ENCODE results near the gene BPIFB1. TPM values are rescaled to one million over a fixed set of nuclear protein-coding genes. Genes with fewer than 3 reads are reported as not detected.

BPIFB1 gene
- total RNA-seq, 1 donor from 2014 or later: not detected

- peaks cover 5% of the 10 kb centered on the region for H3K27me3 Mint-ChIP-seq (ENCODE audit: unreplicated experiment)
- DNase-seq: no peak
- peaks cover 3% of the 10 kb centered on the region for H3K4me1 Mint-ChIP-seq (ENCODE audit: low read depth, unreplicated experiment)
- no peaks in the 10 kb centered on the region for H3K36me3 Mint-ChIP-seq (ENCODE audit: unreplicated experiment)
- no peak overlapping the region for H3K4me3 Mint-ChIP-seq (ENCODE audit: unreplicated experiment)
- no peak overlapping the region for H3K27ac Mint-ChIP-seq (ENCODE audit: unreplicated experiment)
- H3K9me3 Mint-ChIP-seq (ENCODE audit: unreplicated experiment): peaks cover 1% of the 10 kb centered on the region
- no peak for TF ChIP-seq CTCF (IDR thresholded peaks at IDR 0.05; ENCODE audit: partially characterized antibody, unreplicated experiment)
These were observed 40.2 kb downstream of the BPIFB1 start for GRCh38 chr20:33323236-33323635.

- Mint-ChIP-seq H3K9me3 (ENCODE audit: unreplicated experiment) (peaks cover 1% of the 10 kb centered on the region), H3K27ac (ENCODE audit: unreplicated experiment) (no peak overlapping the region), H3K4me3 (ENCODE audit: unreplicated experiment) (no peak overlapping the region), H3K36me3 (ENCODE audit: unreplicated experiment) (no peaks in the 10 kb centered on the region), H3K27me3 (ENCODE audit: unreplicated experiment) (peaks cover 5% of the 10 kb centered on the region), H3K4me1 (ENCODE audit: low read depth, unreplicated experiment) (no peaks in the 10 kb centered on the region)
- TF ChIP-seq CTCF (IDR thresholded peaks at IDR 0.05; ENCODE audit: partially characterized antibody, unreplicated experiment): no peak
- no peak for DNase-seq
These were observed 42.3 kb downstream of the BPIFB1 start for GRCh38 chr20:33325350-33325749.

GRCh38 chr20:33328157-33329137, 45.4 kb downstream of the BPIFB1 start:
- no peaks in the 10 kb centered on the region for H3K9me3 Mint-ChIP-seq (ENCODE audit: unreplicated experiment)
- TF ChIP-seq CTCF (IDR thresholded peaks at IDR 0.05; ENCODE audit: partially characterized antibody, unreplicated experiment): no peak
- DNase-seq: no peak
- H3K36me3 Mint-ChIP-seq (ENCODE audit: unreplicated experiment): no peaks in the 10 kb centered on the region
- H3K4me1 Mint-ChIP-seq (ENCODE audit: low read depth, unreplicated experiment): no peaks in the 10 kb centered on the region
- H3K4me3 Mint-ChIP-seq (ENCODE audit: unreplicated experiment): no peak overlapping the region
- no peak overlapping the region for H3K27ac Mint-ChIP-seq (ENCODE audit: unreplicated experiment)
- H3K27me3 Mint-ChIP-seq (ENCODE audit: unreplicated experiment): peaks cover 5% of the 10 kb centered on the region

GRCh38 chr20:33332905-33333456, 50.0 kb downstream of the BPIFB1 start:
- Mint-ChIP-seq H3K9me3 (ENCODE audit: unreplicated experiment) (no peaks in the 10 kb centered on the region), H3K27ac (ENCODE audit: unreplicated experiment) (no peak overlapping the region), H3K27me3 (ENCODE audit: unreplicated experiment) (peaks cover 4% of the 10 kb centered on the region), H3K36me3 (ENCODE audit: unreplicated experiment) (peaks cover 4% of the 10 kb centered on the region), H3K4me1 (ENCODE audit: low read depth, unreplicated experiment) (peaks cover 2% of the 10 kb centered on the region), H3K4me3 (ENCODE audit: unreplicated experiment) (no peak overlapping the region)
- no peak for TF ChIP-seq CTCF (IDR thresholded peaks at IDR 0.05; ENCODE audit: partially characterized antibody, unreplicated experiment)
- DNase-seq: no peak

GRCh38 chr20:33333616-33334015, 50.6 kb downstream of the BPIFB1 start:
- no peak for TF ChIP-seq CTCF (IDR thresholded peaks at IDR 0.05; ENCODE audit: partially characterized antibody, unreplicated experiment)
- peaks cover 4% of the 10 kb centered on the region for H3K27me3 Mint-ChIP-seq (ENCODE audit: unreplicated experiment)
- no peak overlapping the region for H3K27ac Mint-ChIP-seq (ENCODE audit: unreplicated experiment)
- H3K4me1 Mint-ChIP-seq (ENCODE audit: low read depth, unreplicated experiment): peaks cover 2% of the 10 kb centered on the region
- H3K4me3 Mint-ChIP-seq (ENCODE audit: unreplicated experiment): no peak overlapping the region
- no peaks in the 10 kb centered on the region for H3K9me3 Mint-ChIP-seq (ENCODE audit: unreplicated experiment)
- DNase-seq: no peak
- H3K36me3 Mint-ChIP-seq (ENCODE audit: unreplicated experiment): peaks cover 4% of the 10 kb centered on the region

Measured in glutamatergic neuron (in vitro differentiated cells).